H1 (cell line): ENCODE measurements around the gene CEBPG. TPM values are rescaled to one million over a fixed set of nuclear protein-coding genes. Genes with fewer than 3 reads are reported as not detected.
A peak's percentile ranks its signal among the peaks of the same experiment; 100 is the strongest.

Experiments
- CTCF ChIA-PET: fragments of 300-600 bp; sonication (Branson Sonifier 250); formaldehyde crosslinking; loops from one replicate; lab custom pipeline; 2021; ENCODE audit not compliant: partially characterized antibody; lab: Charles Lee
- POLR2A ChIA-PET: fragments of 300-600 bp; sonication (Branson Sonifier 250); formaldehyde crosslinking; loops from one replicate; lab custom pipeline; 2021; ENCODE audit warnings: inconsistent platforms; ENCODE audit not compliant: partially characterized antibody; lab: Charles Lee
- DNase-seq, 2 experiments: peaks; one replicate each; pipeline versions ENCODE4 v3.0.0 to v3.0.0-alpha.2; 2010 to 2022; ENCODE audit warnings: low spot score in 2 of 2, low read depth in 1 of 2, mixed read lengths in 1 of 2
- FAIRE-seq: peaks from 2 replicates; lab custom pipeline; 2011; peaks lifted over from hg19 to GRCh38; lab: Jason Lieb, UNC
- H2AFZ ChIP-seq: 2 replicates; pipeline ENCODE4 v1.8.1; 2012; ENCODE audit warnings: low read length, inconsistent platforms
- H2AK5ac ChIP-seq: 2 replicates; pipeline ENCODE4 v1.6.1; 2013; ENCODE audit warnings: low read depth, low read length
- H2BK120ac ChIP-seq: replicated peaks from 2 replicates; pipeline ENCODE3; 2013; ENCODE audit warnings: low read depth, low read length, inconsistent platforms
- H2BK12ac ChIP-seq: 2 replicates; pipeline ENCODE4 v1.6.1; 2013; ENCODE audit warnings: low read depth, low read length
- H2BK15ac ChIP-seq: 2 replicates; pipeline ENCODE4 v1.6.1; 2013; ENCODE audit warnings: low read length
- H2BK20ac ChIP-seq: 2 replicates; pipeline ENCODE4 v1.6.1; 2013; ENCODE audit warnings: low read length
- H2BK5ac ChIP-seq: 2 replicates; pipeline ENCODE4 v1.6.1; 2013; ENCODE audit warnings: low read depth, low read length
- H3K14ac ChIP-seq: 2 replicates; pipeline ENCODE4 v1.6.1; 2013; ENCODE audit warnings: inconsistent platforms; ENCODE audit not compliant: insufficient read length
- H3K18ac ChIP-seq: 2 replicates; pipeline ENCODE4 v1.6.1; 2013; ENCODE audit warnings: low read length; ENCODE audit errors: extremely low read depth
- H3K23ac ChIP-seq: 2 replicates; pipeline ENCODE4 v1.6.1; 2013; ENCODE audit warnings: inconsistent platforms; ENCODE audit not compliant: insufficient read length
- H3K23me2 ChIP-seq: 2 replicates; pipeline ENCODE4 v1.6.1; 2013; ENCODE audit warnings: low read depth, low read length
- H3K27ac ChIP-seq: 2 replicates; pipeline ENCODE4 v1.6.1; 2011; ENCODE audit warnings: low read depth, low read length, inconsistent platforms
- H3K27me3 ChIP-seq, 4 experiments: replicated peaks in 1 of 4; 1 replicate in 1 of 4; 2 replicates in 3 of 4; pipeline versions ENCODE4 v1.6.1 to v1.8.1; 2011 to 2013; ENCODE audit warnings: low read length in 3 of 4, mild to moderate bottlenecking in 3 of 4, inconsistent platforms in 2 of 4, mixed read lengths in 2 of 4, moderate library complexity in 1 of 4; ENCODE audit not compliant: control insufficient read depth in 3 of 4, insufficient read depth in 3 of 4; ENCODE audit errors: extremely low read depth in 1 of 4
- H3K36me3 ChIP-seq, 4 experiments: 2 replicates each; pipeline versions ENCODE4 v1.6.1 to v1.8.1; 2011 to 2013; ENCODE audit warnings: mild to moderate bottlenecking in 4 of 4, low read length in 3 of 4, moderate library complexity in 2 of 4, control low read depth in 1 of 4, inconsistent platforms in 1 of 4; ENCODE audit not compliant: insufficient read depth in 4 of 4, control insufficient read depth in 2 of 4
- H3K4ac ChIP-seq: replicated peaks from 2 replicates; pipeline ENCODE3; 2013; ENCODE audit warnings: low read length, low read depth, mixed read lengths, inconsistent platforms; ENCODE audit not compliant: insufficient read length
- H3K4me1 ChIP-seq, 4 experiments: replicated peaks in 1 of 4; 1 replicate in 1 of 4; 2 replicates in 3 of 4; pipeline versions ENCODE4 v1.6.1 to v1.8.1; 2011 to 2013; ENCODE audit warnings: low read length in 3 of 4, inconsistent platforms in 2 of 4, mixed read lengths in 1 of 4; ENCODE audit not compliant: insufficient read depth in 4 of 4, control insufficient read depth in 3 of 4
- H3K4me2 ChIP-seq, 2 experiments: 2 replicates each; pipeline versions ENCODE4 v1.6.1 to v1.8.1; 2011 to 2013; ENCODE audit warnings: low read depth in 2 of 2, low read length in 2 of 2, control low read depth in 1 of 2, inconsistent platforms in 1 of 2, mild to moderate bottlenecking in 1 of 2; ENCODE audit not compliant: insufficient read depth in 1 of 2
- H3K4me3 ChIP-seq, 4 experiments: fragments of 200-600, 300-600 bp in 1 of 4; sonication (generic), shearing (Covaris generic), sonication (Bioruptor Twin) in 1 of 4; 2 replicates each; pipeline versions ENCODE4 v1.5.1 to v1.8.1; 2011 to 2016; ENCODE audit warnings: low read length in 4 of 4, low read depth in 3 of 4, control low read depth in 2 of 4, inconsistent platforms in 2 of 4, mild to moderate bottlenecking in 2 of 4, mixed read lengths in 1 of 4, moderate library complexity in 1 of 4; ENCODE audit not compliant: insufficient read depth in 2 of 4; ENCODE audit errors: extremely low read depth in 1 of 4
- H3K56ac ChIP-seq: replicated peaks from 2 replicates; pipeline ENCODE3; 2013; ENCODE audit warnings: low read depth, mild to moderate bottlenecking, mixed read lengths, low read length, inconsistent platforms; ENCODE audit not compliant: insufficient read length
- H3K79me1 ChIP-seq: 2 replicates; pipeline ENCODE4 v1.6.1; 2013; ENCODE audit warnings: low read depth, low read length, control low read depth
- H3K79me2 ChIP-seq, 2 experiments: 2 replicates each; pipeline versions ENCODE4 v1.6.1 to v1.8.1; 2012 to 2013; ENCODE audit warnings: low read length in 2 of 2, mild to moderate bottlenecking in 2 of 2, inconsistent platforms in 1 of 2; ENCODE audit not compliant: insufficient read depth in 2 of 2, control insufficient read depth in 1 of 2
- H3K9ac ChIP-seq, 4 experiments: replicated peaks in 1 of 4; 1 replicate in 1 of 4; 2 replicates in 3 of 4; pipeline versions ENCODE4 v1.6.1 to v1.8.1; 2011 to 2013; ENCODE audit warnings: low read depth in 3 of 4, low read length in 3 of 4, control low read depth in 2 of 4, mild to moderate bottlenecking in 2 of 4, moderate library complexity in 2 of 4, inconsistent platforms in 1 of 4; ENCODE audit errors: extremely low read depth in 1 of 4
- H3K9me3 ChIP-seq, 2 experiments: 2 replicates each; pipeline versions ENCODE4 v1.6.1 to v1.8.1; 2012 to 2013; ENCODE audit warnings: mild to moderate bottlenecking in 2 of 2, moderate library complexity in 2 of 2, control low read depth in 1 of 2, inconsistent platforms in 1 of 2, low read depth in 1 of 2, low read length in 1 of 2, mixed read lengths in 1 of 2; ENCODE audit not compliant: insufficient read depth in 2 of 2
- H4K20me1 ChIP-seq, 2 experiments: replicated peaks in 1 of 2; 2 replicates each; pipeline versions ENCODE3 to v1.8.1; 2011 to 2013; ENCODE audit warnings: inconsistent platforms in 2 of 2, low read length in 2 of 2, mild to moderate bottlenecking in 1 of 2; ENCODE audit not compliant: insufficient read depth in 2 of 2, control insufficient read depth in 1 of 2
- H4K5ac ChIP-seq: 2 replicates; pipeline ENCODE4 v1.6.1; 2013; ENCODE audit warnings: low read length, low read depth, mixed read lengths, inconsistent platforms; ENCODE audit not compliant: insufficient read length
- H4K8ac ChIP-seq: 2 replicates; pipeline ENCODE4 v1.8.0; 2013; ENCODE audit warnings: mild to moderate bottlenecking, moderate library complexity, low read length, inconsistent platforms; ENCODE audit not compliant: insufficient read depth; ENCODE audit errors: extremely low read depth
- H4K91ac ChIP-seq: replicated peaks from 2 replicates; pipeline ENCODE3; 2013; ENCODE audit warnings: low read length, mixed read lengths, inconsistent platforms; ENCODE audit not compliant: insufficient read length
- ASH2L ChIP-seq: fragments of 200-600, 300-600 bp; sonication (generic); IDR thresholded peaks from one replicate; pipeline ENCODE4 v1.7.1; 2017; ENCODE audit warnings: low read length
- CREB1 ChIP-seq: IDR thresholded peaks from 2 replicates; pipeline ENCODE4 v1.6.1; 2012; ENCODE audit warnings: inconsistent platforms
- EGR1 ChIP-seq: IDR thresholded peaks from 2 replicates; pipeline ENCODE4 v1.6.1; 2011; ENCODE audit warnings: low read depth, low read length, borderline replicate concordance
- PHF8 ChIP-seq: fragments of 200-600 bp; sonication (generic); conservative IDR thresholded peaks from 2 replicates; pipeline ENCODE4 v1.7.1; 2012; ENCODE audit warnings: low read depth, mild to moderate bottlenecking, inconsistent platforms, low read length, moderate library complexity
- POLR2A ChIP-seq, 2 experiments: IDR thresholded peaks; 1 replicate in 1 of 2; 2 replicates in 1 of 2; pipeline ENCODE4 v1.6.1; 2011; ENCODE audit warnings: low read depth in 2 of 2, low read length in 2 of 2, mild to moderate bottlenecking in 2 of 2; ENCODE audit errors: control extremely low read depth in 1 of 2
- SUZ12 ChIP-seq: fragments of 200-600 bp; sonication (generic); IDR thresholded peaks from 2 replicates; pipeline ENCODE4 v1.6.1; 2012; ENCODE audit warnings: mild to moderate bottlenecking, inconsistent platforms, low read length, moderate library complexity, mixed read lengths
- WGBS, 2 experiments: shearing (Covaris generic) in 1 of 2; methylation state at CpG; one replicate each; pipeline versions ENCODE4 v1.1.6 to v1.1.7; 2013 to 2015; ENCODE audit warnings: low lambda C conversion rate in 2 of 2, mixed read lengths in 2 of 2, inconsistent platforms in 1 of 2, low coverage in 1 of 2, missing lambda C conversion rate in 1 of 2; ENCODE audit not compliant: insufficient replicate concordance in 2 of 2, insufficient coverage in 1 of 2, insufficient read length in 1 of 2; ENCODE audit errors: extremely low coverage in 1 of 2, missing lambda C conversion rate in 1 of 2; 5-methylcytosine and 5-hydroxymethylcytosine counted together
- polyA plus RNA-seq, 7 experiments: library from polyadenylated mRNA; depleted of rRNA in 3 of 7; stranded (reverse) in 5 of 7; unstranded in 2 of 7; fragments of >200 nt in 5 of 7; fragments of 200-250 nt in 2 of 7; gene quantifications; 1 replicate in 5 of 7; 2 replicates in 1 of 7; 4 replicates in 1 of 7; pipeline versions ENCODE4 v1.2.1 to v1.2.3, GENCODE V29; 2011 to 2013; ENCODE audit warnings: missing spikeins in 2 of 7, mixed read lengths in 2 of 7
- total RNA-seq: library from RNA; stranded (reverse); fragmentation: NEBNext Ultra II Directional; extraction: Animal tissue kit (Norgen Biotek cat#: 25700); gene quantifications from 2 replicates; pipeline ENCODE4 v1.2.1, GENCODE V29; 2021

CEBPG gene
- total and polyA plus RNA-seq, 2 of the 8 experiments (the other 6 are each of a cell fraction or from before 2014, with no cell fraction given), result 12.3 to 35.4 TPM

- Histone ChIP-seq H4K20me1 (no peaks in the 10 kb centered on the region), H2BK12ac (no peak overlapping the region), H3K14ac (no peak overlapping the region), H3K79me1 (no peaks in the 10 kb centered on the region), H3K4me2 (no peak overlapping the region), H3K18ac (no peak overlapping the region), H3K36me3 (no peaks in the 10 kb centered on the region), H3K4me3 (no peak overlapping the region), H3K4me1 (no peaks in the 10 kb centered on the region), H2BK120ac (no peak overlapping the region), H3K27me3 (no peaks in the 10 kb centered on the region), H4K5ac (no peak overlapping the region), H2BK20ac (no peak overlapping the region), H2AK5ac (no peak overlapping the region), H3K23me2 (no peaks in the 10 kb centered on the region), H2BK5ac (no peak overlapping the region), H3K23ac (peak overlapping the region; percentile 21), H4K91ac (no peak overlapping the region), H3K4ac (no peak overlapping the region), H2BK15ac (no peak overlapping the region), H3K9me3 (no peaks in the 10 kb centered on the region), H2AFZ (no peak overlapping the region), H3K27ac (no peak overlapping the region), H4K8ac (no peak overlapping the region), H3K9ac (no peak overlapping the region), H3K56ac (no peak overlapping the region), H3K79me2 (no peaks in the 10 kb centered on the region)
- no peak for TF ChIP-seq SUZ12
- no peak for TF ChIP-seq CREB1
- TF ChIP-seq EGR1, result no peak
- TF ChIP-seq POLR2A (IDR thresholded peaks at IDR 0.05; ENCODE audit: control extremely low read depth in 1 of 2, low read depth in 2 of 2, low read length in 2 of 2), result no peak
- TF ChIP-seq ASH2L, result no peak
- no peak for TF ChIP-seq PHF8
- ChIA-PET CTCF (no interaction called here), POLR2A (no interaction called here)
- 93% methylated on average over 7 of the region's 7 CpGs; no CpG with 5 or more reads in 1 of the 2 experiments for WGBS, 2 experiments
- DNase-seq (no peak), FAIRE-seq (no peak)
Measured at GRCh38 chr19:33365691-33366090, 7.8 kb upstream of the CEBPG start.
